HUES6 (cell line): Measurements from ENCODE around the gene HBD.

ENCODE experiments used
- H3K27ac ChIP-seq: 2 replicates; pipeline ENCODE4 v1.7.0; 2013; ENCODE audit warnings: low read depth, mild to moderate bottlenecking, low read length, inconsistent platforms
- H3K27me3 ChIP-seq: 2 replicates; pipeline ENCODE4 v1.6.1; 2013; ENCODE audit warnings: low read length; ENCODE audit not compliant: control insufficient read depth, insufficient read depth
- H3K36me3 ChIP-seq: 2 replicates; pipeline ENCODE4 v1.6.1; 2013; ENCODE audit warnings: low read length; ENCODE audit not compliant: control insufficient read depth, insufficient read depth
- H3K4me1 ChIP-seq: 2 replicates; pipeline ENCODE4 v1.6.1; 2013; ENCODE audit warnings: low read length; ENCODE audit not compliant: control insufficient read depth, insufficient read depth
- H3K4me3 ChIP-seq: 2 replicates; pipeline ENCODE4 v1.5.1; 2013; ENCODE audit warnings: low read depth, low read length
- H3K9ac ChIP-seq: one replicate; pipeline ENCODE4 v1.6.1; 2013; ENCODE audit warnings: mild to moderate bottlenecking, low read length
- H3K9me3 ChIP-seq: 2 replicates; pipeline ENCODE4 v1.6.1; 2013; ENCODE audit warnings: low read depth, low read length; ENCODE audit not compliant: control insufficient read depth, insufficient read depth

The HBD gene

DNA sequence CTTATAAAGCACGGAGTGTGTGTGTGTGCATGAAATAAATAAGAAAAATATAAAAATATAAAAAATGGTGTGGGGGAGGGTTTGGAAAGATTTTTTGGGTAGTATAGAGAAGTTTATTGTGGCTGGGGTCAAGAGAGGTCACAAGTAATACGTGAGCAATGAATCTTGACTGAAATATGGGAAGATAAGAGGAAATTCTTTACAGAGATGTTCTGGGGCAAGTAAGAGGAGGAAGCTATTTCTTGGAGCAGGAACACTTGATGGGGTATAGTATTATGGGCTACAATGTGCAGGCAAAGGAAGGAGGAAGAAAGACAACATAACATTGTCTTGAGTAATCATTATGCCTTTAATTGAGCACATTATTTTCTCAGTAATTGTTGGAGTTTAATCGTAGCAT, 2.1 kb downstream of the HBD start:
- Histone ChIP-seq H3K4me1 (no peaks in the 10 kb centered on the region), H3K9me3 (no peaks in the 10 kb centered on the region), H3K27me3 (no peaks in the 10 kb centered on the region)

DNA sequence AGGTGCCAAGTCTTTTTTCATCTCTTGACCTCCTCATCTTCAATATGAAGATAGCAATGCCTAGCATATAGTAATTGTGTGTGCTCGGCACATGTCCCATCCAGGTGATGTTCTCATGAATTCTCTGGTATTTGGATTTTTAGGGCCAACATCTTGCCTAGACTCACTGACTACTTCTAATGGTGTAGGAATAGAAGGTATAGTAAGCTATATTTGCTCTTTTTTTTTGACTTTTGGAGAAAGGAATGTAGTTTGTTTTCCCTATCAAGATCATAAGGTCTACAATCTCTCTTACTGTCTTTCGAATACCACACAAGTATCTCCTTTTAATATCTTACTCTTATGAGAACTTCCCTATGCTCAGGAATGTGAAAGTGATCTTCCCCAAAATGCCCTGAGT, 3.2 kb downstream of the HBD start:
- H3K9me3 ChIP-seq: no peaks in the 10 kb centered on the region
- H3K36me3 ChIP-seq: no peaks in the 10 kb centered on the region
- no peaks in the 10 kb centered on the region for H3K4me1 ChIP-seq
- H3K27me3 ChIP-seq: no peaks in the 10 kb centered on the region
- H3K4me3 ChIP-seq: no peak overlapping the region
- H3K9ac ChIP-seq: no peak overlapping the region
- no peak overlapping the region for H3K27ac ChIP-seq

More for the DNA sequence above, 2.1 kb downstream of the HBD start:
- H3K36me3 ChIP-seq: no peaks in the 10 kb centered on the region
- H3K4me3 ChIP-seq: no peak overlapping the region
- no peak overlapping the region for H3K27ac ChIP-seq
- H3K9ac ChIP-seq: no peak overlapping the region

GRCh38 chr11:5230266-5230665, 4.0 kb downstream of the HBD start:
- Histone ChIP-seq H3K9ac (no peak overlapping the region), H3K4me1 (no peaks in the 10 kb centered on the region), H3K27ac (no peak overlapping the region), H3K4me3 (no peak overlapping the region), H3K9me3 (no peaks in the 10 kb centered on the region), H3K36me3 (no peaks in the 10 kb centered on the region), H3K27me3 (no peaks in the 10 kb centered on the region)

GRCh38 chr11:5229796-5230195, 4.5 kb downstream of the HBD start:
- Histone ChIP-seq H3K9me3 (no peaks in the 10 kb centered on the region), H3K27ac (no peak overlapping the region), H3K9ac (no peak overlapping the region)

DNA sequence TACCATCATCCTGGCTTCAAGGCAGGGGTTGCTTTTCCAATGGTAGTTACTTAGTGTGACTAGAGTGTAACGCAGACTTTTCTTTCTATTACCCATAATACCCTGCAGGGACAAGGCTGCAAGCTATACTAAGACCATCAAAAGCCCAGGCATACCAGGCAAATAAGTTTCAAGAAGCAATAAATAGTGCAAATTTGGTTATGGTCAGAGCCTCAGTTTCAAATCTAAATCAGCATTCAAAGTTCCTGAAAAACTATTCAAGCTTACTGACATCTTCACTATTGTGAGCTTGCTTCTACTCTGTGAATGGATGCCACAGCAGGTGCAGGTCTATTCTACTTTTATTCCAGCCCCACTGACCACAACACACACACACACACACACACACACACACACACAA, 4.9 kb downstream of the HBD start:
- Histone ChIP-seq H3K9ac (no peak overlapping the region), H3K4me3 (no peak overlapping the region), H3K27ac (no peak overlapping the region), H3K9me3 (no peaks in the 10 kb centered on the region), H3K4me1 (no peaks in the 10 kb centered on the region), H3K27me3 (no peaks in the 10 kb centered on the region), H3K36me3 (no peaks in the 10 kb centered on the region)

More at GRCh38 chr11:5229796-5230195, 4.5 kb downstream of the HBD start:
- no peak overlapping the region for H3K4me3 ChIP-seq
- no peaks in the 10 kb centered on the region for H3K27me3 ChIP-seq
- no peaks in the 10 kb centered on the region for H3K36me3 ChIP-seq
- no peaks in the 10 kb centered on the region for H3K4me1 ChIP-seq

- Histone ChIP-seq H3K9ac (no peak overlapping the region), H3K4me3 (no peak overlapping the region), H3K36me3 (no peaks in the 10 kb centered on the region), H3K9me3 (no peaks in the 10 kb centered on the region), H3K27me3 (no peaks in the 10 kb centered on the region), H3K27ac (no peak overlapping the region), H3K4me1 (no peaks in the 10 kb centered on the region)
Observed at GRCh38 chr11:5228124-5228523, 6.2 kb downstream of the HBD start.

- no peaks in the 10 kb centered on the region for H3K4me1 ChIP-seq
- H3K27me3 ChIP-seq: no peaks in the 10 kb centered on the region
- H3K9ac ChIP-seq: no peak overlapping the region
- H3K36me3 ChIP-seq: no peaks in the 10 kb centered on the region
- no peak overlapping the region for H3K4me3 ChIP-seq
- no peaks in the 10 kb centered on the region for H3K9me3 ChIP-seq
- no peak overlapping the region for H3K27ac ChIP-seq
Observed at GRCh38 chr11:5227681-5228080, 6.6 kb downstream of the HBD start.

DNA sequence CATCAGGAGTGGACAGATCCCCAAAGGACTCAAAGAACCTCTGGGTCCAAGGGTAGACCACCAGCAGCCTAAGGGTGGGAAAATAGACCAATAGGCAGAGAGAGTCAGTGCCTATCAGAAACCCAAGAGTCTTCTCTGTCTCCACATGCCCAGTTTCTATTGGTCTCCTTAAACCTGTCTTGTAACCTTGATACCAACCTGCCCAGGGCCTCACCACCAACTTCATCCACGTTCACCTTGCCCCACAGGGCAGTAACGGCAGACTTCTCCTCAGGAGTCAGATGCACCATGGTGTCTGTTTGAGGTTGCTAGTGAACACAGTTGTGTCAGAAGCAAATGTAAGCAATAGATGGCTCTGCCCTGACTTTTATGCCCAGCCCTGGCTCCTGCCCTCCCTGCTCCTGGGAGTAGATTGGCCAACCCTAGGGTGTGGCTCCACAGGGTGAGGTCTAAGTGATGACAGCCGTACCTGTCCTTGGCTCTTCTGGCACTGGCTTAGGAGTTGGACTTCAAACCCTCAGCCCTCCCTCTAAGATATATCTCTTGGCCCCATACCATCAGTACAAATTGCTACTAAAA, 7.5 kb downstream of the HBD start, which contains the start of gene HBB:
Gene HBB (minus strand): TSS at position 340 of the 579 bp plus-strand sequence. CDS start 50 bp downstream, at position 290.
- H3K36me3 ChIP-seq: no peaks in the 10 kb centered on the region
- no peaks in the 10 kb centered on the region for H3K4me1 ChIP-seq
- H3K27ac ChIP-seq: no peak within 1 kb of the TSS
- no peaks in the 10 kb centered on the region for H3K27me3 ChIP-seq
- H3K9me3 ChIP-seq: peaks cover 4% of the 10 kb centered on the region; the same call in 1 of the 2 replicates
- H3K4me3 ChIP-seq: no peak within 1 kb of the TSS
- no peak within 1 kb of the TSS for H3K9ac ChIP-seq

- Histone ChIP-seq H3K4me3 (no peak overlapping the region), H3K9ac (no peak overlapping the region), H3K9me3 (peaks cover 9% of the 10 kb centered on the region), H3K4me1 (no peaks in the 10 kb centered on the region), H3K27me3 (no peaks in the 10 kb centered on the region), H3K36me3 (no peaks in the 10 kb centered on the region), H3K27ac (no peak overlapping the region)
Observed at GRCh38 chr11:5225480-5225871, 8.8 kb downstream of the HBD start.

GRCh38 chr11:5224538-5225479, 9.5 kb downstream of the HBD start:
- Histone ChIP-seq H3K9me3 (peaks cover 9% of the 10 kb centered on the region), H3K4me3 (no peak overlapping the region), H3K9ac (no peak overlapping the region), H3K27me3 (no peaks in the 10 kb centered on the region), H3K4me1 (no peaks in the 10 kb centered on the region), H3K27ac (no peak overlapping the region), H3K36me3 (no peaks in the 10 kb centered on the region)

DNA sequence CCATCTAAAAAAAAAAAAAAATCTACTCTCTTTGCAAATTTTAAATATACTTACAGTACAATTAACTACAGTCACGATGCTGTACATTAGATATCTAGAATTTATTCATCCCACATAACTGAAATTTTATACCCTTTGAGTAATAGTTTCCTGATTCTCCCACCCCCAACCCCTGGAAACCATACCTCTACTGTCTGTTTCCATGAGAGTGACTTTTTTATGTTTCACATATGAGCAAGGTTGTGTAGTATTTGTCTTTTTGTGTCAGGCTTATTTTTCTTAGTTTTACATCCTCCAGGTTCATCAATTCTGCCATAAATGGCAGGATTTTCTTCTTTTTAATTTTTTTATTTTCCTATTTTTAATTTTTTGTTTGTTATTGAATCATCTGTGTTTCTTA, 10.6 kb downstream of the HBD start:
- Histone ChIP-seq H3K27ac (no peak overlapping the region), H3K9me3 (peaks cover 9% of the 10 kb centered on the region), H3K36me3 (no peaks in the 10 kb centered on the region), H3K27me3 (no peaks in the 10 kb centered on the region), H3K9ac (no peak overlapping the region), H3K4me3 (no peak overlapping the region), H3K4me1 (no peaks in the 10 kb centered on the region)
